Astrocyte (in vitro differentiated cells and primary cell): ENCODE measurements around the gene KIF19. TPM values are rescaled to one million over a fixed set of nuclear protein-coding genes. Genes with fewer than 3 reads are reported as not detected.

Experiments used
- DNase-seq: peaks from one replicate; pipeline ENCODE4 v3.0.0-alpha.2; 2010; ENCODE audit warnings: low read depth
- FAIRE-seq: peaks from 2 replicates; lab custom pipeline; 2011; peaks lifted over from hg19 to GRCh38; lab: Jason Lieb, UNC
- H2AFZ ChIP-seq: 2 replicates; pipeline ENCODE4 v1.6.0; 2012; ENCODE audit warnings: low read depth, low read length, inconsistent platforms
- H3K27ac ChIP-seq: 2 replicates; pipeline ENCODE4 v1.5.1; 2011; ENCODE audit warnings: low read depth, low read length, inconsistent platforms
- H3K27me3 ChIP-seq: 2 replicates; pipeline ENCODE4 v1.6.0; 2011; ENCODE audit warnings: low read length, inconsistent platforms; ENCODE audit not compliant: insufficient read depth
- H3K36me3 ChIP-seq: 2 replicates; pipeline ENCODE4 v1.5.1; 2011; ENCODE audit warnings: low read length, inconsistent platforms; ENCODE audit not compliant: insufficient read depth
- H3K4me1 ChIP-seq: 2 replicates; pipeline ENCODE4 v1.5.1; 2011; ENCODE audit warnings: low read length, inconsistent platforms; ENCODE audit not compliant: insufficient read depth
- H3K4me2 ChIP-seq: 2 replicates; pipeline ENCODE4 v1.6.0; 2012; ENCODE audit warnings: low read length, inconsistent platforms
- H3K4me3 ChIP-seq: 2 replicates; pipeline ENCODE4 v1.5.1; 2011; ENCODE audit warnings: low read depth, mild to moderate bottlenecking, low read length, inconsistent platforms; ENCODE audit not compliant: insufficient read depth
- H3K79me2 ChIP-seq: 2 replicates; pipeline ENCODE4 v1.6.0; 2012; ENCODE audit warnings: mild to moderate bottlenecking, low read length, inconsistent platforms; ENCODE audit not compliant: insufficient read depth
- H3K9ac ChIP-seq: 2 replicates; pipeline ENCODE4 v1.6.0; 2012; ENCODE audit warnings: mild to moderate bottlenecking, low read length, inconsistent platforms
- H3K9me3 ChIP-seq: 2 replicates; pipeline ENCODE4 v1.5.1; 2012; ENCODE audit warnings: low read depth, mild to moderate bottlenecking, low read length, inconsistent platforms; ENCODE audit not compliant: insufficient read depth
- H4K20me1 ChIP-seq: 2 replicates; pipeline ENCODE4 v1.6.0; 2012; ENCODE audit warnings: low read length, inconsistent platforms; ENCODE audit not compliant: insufficient read depth
- H3K27ac Mint-ChIP-seq: one replicate; pipeline ENCODE4 v1.8.0; 2021; ENCODE audit warnings: mild to moderate bottlenecking, mixed read lengths; ENCODE audit not compliant: unreplicated experiment
- H3K27me3 Mint-ChIP-seq: one replicate; pipeline ENCODE4 v1.8.0; 2021; ENCODE audit warnings: low read depth, mixed read lengths; ENCODE audit not compliant: unreplicated experiment
- H3K36me3 Mint-ChIP-seq: one replicate; pipeline ENCODE4 v1.8.0; 2021; ENCODE audit warnings: low read depth, mixed read lengths; ENCODE audit not compliant: unreplicated experiment
- H3K4me1 Mint-ChIP-seq: one replicate; pipeline ENCODE4 v1.8.0; 2021; ENCODE audit warnings: low read depth, mixed read lengths; ENCODE audit not compliant: unreplicated experiment
- H3K4me3 Mint-ChIP-seq: one replicate; pipeline ENCODE4 v1.8.0; 2021; ENCODE audit warnings: mild to moderate bottlenecking, moderate library complexity, mixed read lengths; ENCODE audit not compliant: unreplicated experiment
- H3K9me3 Mint-ChIP-seq: one replicate; pipeline ENCODE4 v1.8.0; 2021; ENCODE audit warnings: mild to moderate bottlenecking, mixed read lengths; ENCODE audit not compliant: unreplicated experiment
- CTCF ChIP-seq: IDR thresholded peaks from 2 replicates; pipeline ENCODE4 v1.5.1; 2011; ENCODE audit warnings: low read depth, mild to moderate bottlenecking, inconsistent platforms, low read length, moderate library complexity; ENCODE audit not compliant: insufficient read depth
- EZH2 ChIP-seq: IDR thresholded peaks from 2 replicates; pipeline ENCODE4 v1.6.1; 2012; ENCODE audit warnings: mild to moderate bottlenecking, low read length, inconsistent platforms; ENCODE audit not compliant: insufficient read depth
- total RNA-seq: library from RNA; stranded (reverse); gene quantifications from 2 replicates; pipeline ENCODE4 v1.2.1, GENCODE V29; 2021

The KIF19 gene
- total RNA-seq, 1 donor from 2014 or later: not detected

DNA sequence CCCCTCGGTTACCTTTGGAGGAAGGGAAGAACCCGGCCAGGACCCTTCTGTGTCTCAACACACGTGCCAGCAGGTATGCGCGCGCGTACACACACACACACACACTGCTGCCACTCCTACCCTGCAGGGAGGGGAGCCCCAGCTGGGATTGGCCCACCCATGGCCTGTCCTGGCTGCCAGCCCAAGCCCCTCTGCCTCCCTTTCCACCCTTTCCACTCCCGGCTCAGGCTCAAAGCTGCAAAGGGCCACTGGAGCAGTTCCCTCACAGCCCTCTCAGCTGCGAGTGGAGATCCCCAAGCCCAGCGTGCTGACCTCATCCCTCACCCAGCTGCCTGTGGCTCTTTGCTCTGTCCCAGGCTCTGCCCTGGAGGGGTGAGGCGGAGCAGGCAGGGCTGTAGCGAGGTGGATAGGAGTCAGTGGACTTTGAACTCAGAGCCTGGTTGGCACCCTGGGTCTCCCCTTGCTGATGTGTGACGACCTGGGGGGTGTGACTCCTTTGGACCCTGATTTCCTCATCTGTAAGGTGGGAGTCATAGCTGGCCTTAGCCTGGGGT, 14.5 kb downstream of the KIF19 start:
- FAIRE-seq: no peak
- Mint-ChIP-seq H3K36me3 (no peaks in the 10 kb centered on the region), H3K27ac (no peak overlapping the region), H3K4me1 (peaks cover 4% of the 10 kb centered on the region), H3K27me3 (peaks cover 37% of the 10 kb centered on the region), H3K9me3 (no peaks in the 10 kb centered on the region), H3K4me3 (no peak overlapping the region)
- H3K79me2 ChIP-seq: no peaks in the 10 kb centered on the region
- TF ChIP-seq EZH2 (no peak), CTCF (no peak)
- H3K4me3 ChIP-seq: no peak overlapping the region
- no peak overlapping the region for H3K4me2 ChIP-seq
- no peak overlapping the region for H3K9ac ChIP-seq
- H3K9me3 ChIP-seq: no peaks in the 10 kb centered on the region
- no peaks in the 10 kb centered on the region for H3K27me3 ChIP-seq
- no peaks in the 10 kb centered on the region for H3K36me3 ChIP-seq
- DNase-seq: no peak
- H3K27ac ChIP-seq: no peak overlapping the region
- H3K4me1 ChIP-seq: peaks cover 3% of the 10 kb centered on the region
- H4K20me1 ChIP-seq: no peaks in the 10 kb centered on the region
- no peak overlapping the region for H2AFZ ChIP-seq

DNA sequence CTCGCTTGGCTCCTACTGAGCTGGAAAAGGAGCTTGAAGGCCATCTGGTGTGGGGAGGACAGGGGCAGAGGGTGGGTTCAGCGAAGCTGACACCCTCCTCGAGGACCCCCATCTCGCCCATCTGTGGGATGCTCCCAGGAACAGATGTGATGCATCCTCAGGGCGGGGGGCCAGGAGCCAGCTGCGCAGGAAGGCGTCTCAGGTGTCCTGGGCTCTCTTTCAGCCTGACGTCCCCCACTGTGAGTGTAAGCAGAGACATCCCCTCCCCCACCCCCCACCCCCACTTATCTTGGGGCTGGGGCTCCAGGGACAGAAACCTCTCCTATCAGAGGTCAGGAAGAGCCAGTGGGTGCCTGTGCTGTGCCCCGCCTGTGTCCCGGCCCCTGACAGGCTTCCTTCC, 16.2 kb downstream of the KIF19 start:
- TF ChIP-seq EZH2 (no peak), CTCF (no peak)
- no peaks in the 10 kb centered on the region for H3K36me3 ChIP-seq
- H3K4me2 ChIP-seq: no peak overlapping the region
- H2AFZ ChIP-seq: no peak overlapping the region
- no peak overlapping the region for H3K4me3 ChIP-seq
- H3K36me3 Mint-ChIP-seq: no peaks in the 10 kb centered on the region
- H3K27ac Mint-ChIP-seq: no peak overlapping the region
- H3K9ac ChIP-seq: no peak overlapping the region
- FAIRE-seq (no peak), DNase-seq (no peak)
- no peaks in the 10 kb centered on the region for H4K20me1 ChIP-seq
- no peak overlapping the region for H3K4me3 Mint-ChIP-seq
- peaks cover 35% of the 10 kb centered on the region for H3K27me3 Mint-ChIP-seq
- H3K79me2 ChIP-seq: no peaks in the 10 kb centered on the region
- H3K27me3 ChIP-seq: no peaks in the 10 kb centered on the region
- H3K27ac ChIP-seq: no peak overlapping the region
- peaks cover 6% of the 10 kb centered on the region for H3K4me1 Mint-ChIP-seq
- H3K4me1 ChIP-seq: peaks cover 4% of the 10 kb centered on the region
- no peaks in the 10 kb centered on the region for H3K9me3 ChIP-seq
- H3K9me3 Mint-ChIP-seq: no peaks in the 10 kb centered on the region

DNA sequence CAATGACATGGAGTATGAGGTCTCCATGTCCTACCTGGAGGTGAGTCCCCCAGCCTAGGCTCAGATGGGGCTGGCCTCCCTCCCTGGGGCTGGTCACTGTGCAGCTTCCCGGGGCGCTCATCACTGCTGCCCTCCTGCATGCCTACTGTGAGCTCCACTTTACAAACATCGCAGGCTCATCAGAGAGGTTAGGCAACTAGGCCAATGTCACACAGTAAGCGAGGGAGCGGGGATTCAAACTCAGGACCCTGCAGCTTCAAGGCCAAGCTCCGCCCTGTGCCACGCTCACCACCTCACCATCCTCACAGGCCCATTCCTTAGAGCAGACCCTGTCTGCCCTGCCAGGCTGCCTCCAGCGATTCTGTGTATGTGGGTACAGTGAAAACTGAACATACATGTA, 17.1 kb downstream of the KIF19 start:
- Histone ChIP-seq H2AFZ (no peak overlapping the region), H3K4me2 (no peak overlapping the region), H3K9ac (no peak overlapping the region), H3K36me3 (no peaks in the 10 kb centered on the region), H3K4me3 (no peak overlapping the region), H3K9me3 (no peaks in the 10 kb centered on the region), H3K79me2 (no peaks in the 10 kb centered on the region), H3K27ac (no peak overlapping the region), H3K27me3 (no peaks in the 10 kb centered on the region), H3K4me1 (peaks cover 4% of the 10 kb centered on the region), H4K20me1 (no peaks in the 10 kb centered on the region)
- no peaks in the 10 kb centered on the region for H3K9me3 Mint-ChIP-seq
- H3K27me3 Mint-ChIP-seq: peaks cover 35% of the 10 kb centered on the region
- DNase-seq: no peak
- no peak overlapping the region for H3K4me3 Mint-ChIP-seq
- no peak overlapping the region for H3K27ac Mint-ChIP-seq
- H3K4me1 Mint-ChIP-seq: peaks cover 6% of the 10 kb centered on the region
- TF ChIP-seq EZH2: no peak
- no peak for TF ChIP-seq CTCF
- no peak for FAIRE-seq
- H3K36me3 Mint-ChIP-seq: no peaks in the 10 kb centered on the region
